Endothelial cell (in vitro differentiated cells): Measurements from ENCODE around the gene TRIM36. TPM values are rescaled to one million over a fixed set of nuclear protein-coding genes. Genes with fewer than 3 reads are reported as not detected.

Experiments used
- DNase-seq: peaks from one replicate; pipeline ENCODE4 v3.0.0; 2021; ENCODE audit warnings: low spot score
- H3K27ac Mint-ChIP-seq: one replicate; pipeline ENCODE4 v1.8.0; 2021; ENCODE audit warnings: mixed read lengths, inconsistent platforms; ENCODE audit not compliant: unreplicated experiment
- H3K27me3 Mint-ChIP-seq: one replicate; pipeline ENCODE4 v1.8.0; 2021; ENCODE audit warnings: mild to moderate bottlenecking, moderate library complexity, mixed read lengths, inconsistent platforms; ENCODE audit not compliant: unreplicated experiment
- H3K36me3 Mint-ChIP-seq: one replicate; pipeline ENCODE4 v1.8.0; 2021; ENCODE audit warnings: mild to moderate bottlenecking, low read depth, mixed read lengths, inconsistent platforms; ENCODE audit not compliant: unreplicated experiment
- H3K4me1 Mint-ChIP-seq: one replicate; pipeline ENCODE4 v1.8.0; 2021; ENCODE audit warnings: mild to moderate bottlenecking, mixed read lengths, inconsistent platforms; ENCODE audit not compliant: unreplicated experiment
- H3K4me3 Mint-ChIP-seq: one replicate; pipeline ENCODE4 v1.8.0; 2021; ENCODE audit warnings: mild to moderate bottlenecking, mixed read lengths, inconsistent platforms; ENCODE audit not compliant: unreplicated experiment
- H3K9me3 Mint-ChIP-seq: one replicate; pipeline ENCODE4 v1.8.0; 2021; ENCODE audit warnings: mixed read lengths, inconsistent platforms; ENCODE audit not compliant: unreplicated experiment
- CTCF ChIP-seq: fragments of 200-600 bp; sonication (generic); IDR thresholded peaks from one replicate; pipeline ENCODE4 v1.5.0; 2021; ENCODE audit warnings: antibody characterized with exemption; ENCODE audit not compliant: unreplicated experiment
- total RNA-seq: library from RNA; stranded (reverse); fragmentation: NEBNext Ultra II Directional; extraction: Animal tissue kit (Norgen Biotek cat#: 25700); gene quantifications from one replicate; pipeline ENCODE4 v1.2.1, GENCODE V29; 2021; ENCODE audit not compliant: unreplicated experiment

The TRIM36 gene
- total RNA-seq, 1 donor from 2014 or later = 9.9 TPM

- Mint-ChIP-seq H3K27ac (no peak overlapping the region), H3K4me3 (no peak overlapping the region), H3K9me3 (no peaks in the 10 kb centered on the region), H3K27me3 (no peaks in the 10 kb centered on the region), H3K4me1 (no peaks in the 10 kb centered on the region), H3K36me3 (no peaks in the 10 kb centered on the region)
- no peak for TF ChIP-seq CTCF
- DNase-seq = no peak
Observed at GRCh38 chr5:115196161-115196560, 26.5 kb upstream of the TRIM36 start.

GRCh38 chr5:115194676-115195075, 25.0 kb upstream of the TRIM36 start:
- H3K4me1 Mint-ChIP-seq = no peaks in the 10 kb centered on the region
- no peak overlapping the region for H3K4me3 Mint-ChIP-seq
- DNase-seq = no peak
- no peaks in the 10 kb centered on the region for H3K36me3 Mint-ChIP-seq
- H3K27ac Mint-ChIP-seq = no peak overlapping the region
- no peaks in the 10 kb centered on the region for H3K9me3 Mint-ChIP-seq
- H3K27me3 Mint-ChIP-seq = no peaks in the 10 kb centered on the region
- no peak for TF ChIP-seq CTCF

DNA sequence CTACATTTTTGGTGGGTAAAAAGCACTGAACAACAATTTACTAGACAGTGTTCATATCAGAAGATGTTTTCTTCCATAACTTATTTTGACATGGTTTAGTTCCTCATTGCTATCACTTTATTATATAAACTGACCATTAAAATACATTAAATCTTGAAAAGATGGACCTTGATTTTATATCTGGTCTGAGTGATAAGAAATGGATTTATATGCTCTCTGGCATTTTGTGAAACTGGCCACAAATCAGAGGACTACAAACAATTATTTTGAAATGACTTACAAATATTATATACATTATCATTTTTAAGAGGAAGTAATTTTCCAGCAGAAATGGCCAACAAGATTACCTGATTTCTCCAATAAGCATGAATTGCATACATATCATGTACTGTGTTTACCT, 23.6 kb upstream of the TRIM36 start:
- Mint-ChIP-seq H3K27me3 (no peaks in the 10 kb centered on the region), H3K36me3 (no peaks in the 10 kb centered on the region), H3K9me3 (no peaks in the 10 kb centered on the region), H3K4me1 (no peaks in the 10 kb centered on the region), H3K27ac (no peak overlapping the region), H3K4me3 (no peak overlapping the region)
- DNase-seq = no peak
- no peak for TF ChIP-seq CTCF

GRCh38 chr5:115192098-115192497, 22.4 kb upstream of the TRIM36 start:
- no peak overlapping the region for H3K4me3 Mint-ChIP-seq
- no peaks in the 10 kb centered on the region for H3K27me3 Mint-ChIP-seq
- no peak overlapping the region for H3K27ac Mint-ChIP-seq
- H3K36me3 Mint-ChIP-seq = no peaks in the 10 kb centered on the region
- H3K9me3 Mint-ChIP-seq = no peaks in the 10 kb centered on the region
- no peak for DNase-seq
- no peak for TF ChIP-seq CTCF
- no peaks in the 10 kb centered on the region for H3K4me1 Mint-ChIP-seq

DNA sequence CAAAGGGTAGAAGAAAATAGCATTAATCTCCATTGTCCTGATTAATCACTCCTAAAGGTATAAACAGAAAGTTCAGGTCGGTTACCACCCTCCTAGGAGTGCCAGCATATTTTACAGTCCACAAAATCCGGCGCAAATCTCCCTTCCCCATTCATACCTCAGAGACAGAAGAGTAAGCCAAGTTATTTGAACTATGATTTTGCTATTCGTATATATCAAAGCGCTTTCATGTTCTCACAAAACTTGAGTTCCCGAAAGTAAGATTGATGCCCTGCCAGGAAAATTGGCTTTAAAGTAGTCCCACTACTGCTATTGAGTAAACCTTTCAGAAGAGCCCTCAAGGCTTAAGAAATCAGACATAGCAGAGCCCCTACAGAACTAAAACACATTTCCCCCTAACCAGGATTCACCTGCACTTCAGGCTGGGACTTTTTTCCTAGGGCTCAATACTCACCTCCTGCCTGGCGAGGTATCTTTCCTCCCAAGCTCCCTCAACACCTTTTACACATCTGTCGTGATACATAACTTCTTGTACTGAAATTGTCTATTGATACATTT, 21.8 kb upstream of the TRIM36 start:
- Mint-ChIP-seq H3K9me3 (no peaks in the 10 kb centered on the region), H3K36me3 (no peaks in the 10 kb centered on the region), H3K27ac (no peak overlapping the region), H3K4me1 (no peaks in the 10 kb centered on the region), H3K27me3 (no peaks in the 10 kb centered on the region), H3K4me3 (no peak overlapping the region)
- DNase-seq = no peak
- TF ChIP-seq CTCF = no peak
